HG02763 (cell line): ENCODE data around the gene MORC2.

Experiments
- ATAC-seq: cut with Tn5 transposase; IDR thresholded peaks from one replicate; pipeline ENCODE4 v1.9.1; 2021; ENCODE audit warnings: mild to moderate bottlenecking, moderate library complexity; ENCODE audit not compliant: unreplicated experiment

MORC2 gene

DNA sequence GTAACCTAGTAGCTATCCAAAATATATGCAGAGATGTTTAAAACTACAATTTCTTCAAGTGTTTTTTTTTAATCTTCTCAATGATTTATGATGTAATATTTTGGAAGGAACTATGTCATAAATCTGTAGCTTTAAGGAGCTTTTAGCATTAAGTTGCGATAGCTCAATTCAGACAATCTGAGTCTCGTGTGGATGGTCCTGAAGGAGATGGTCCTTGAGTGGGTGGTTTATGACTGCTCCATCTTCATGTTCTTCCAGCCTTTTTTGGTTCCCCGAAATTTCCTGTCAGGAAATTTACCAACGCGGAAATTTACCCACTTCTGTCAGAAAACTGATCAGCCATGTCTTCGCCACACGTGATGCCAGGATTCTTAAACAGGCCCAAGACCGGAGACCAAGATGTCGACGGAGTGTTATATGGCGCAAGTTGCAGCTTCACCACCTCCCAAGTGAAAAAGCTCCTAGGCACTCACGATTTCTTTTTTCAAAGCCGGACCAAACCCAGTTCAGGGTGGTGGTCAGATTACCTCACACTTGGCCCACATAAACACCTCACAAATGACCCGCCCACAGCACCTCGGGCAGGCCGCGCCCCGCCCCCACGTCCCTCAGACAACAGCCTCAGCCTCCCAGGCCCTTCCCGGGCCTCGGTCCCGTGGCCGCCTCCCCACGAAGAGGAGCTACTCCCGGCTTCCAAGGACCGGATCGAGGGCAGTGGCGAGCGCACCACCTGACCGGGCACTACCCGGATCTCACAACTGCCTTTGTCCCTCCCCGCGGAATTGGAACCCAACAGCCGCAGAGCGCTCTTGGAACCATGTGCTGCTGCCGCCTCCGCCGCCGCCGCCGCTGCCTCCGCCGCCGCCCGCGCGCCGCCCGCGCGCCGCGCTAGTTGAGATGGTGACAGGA is at the start of gene MORC2:
MORC2 (minus strand) TSS at position 760 of the 909 bp plus-strand sequence. CDS start 885 bp downstream, outside the sequence.
- no peak for ATAC-seq

GRCh38 chr22:31005535-31005934 is 37.0 kb upstream of the MORC2 start:
- ATAC-seq: no peak

GRCh38 chr22:31001124-31001770 is 32.7 kb upstream of the MORC2 start:
- no peak for ATAC-seq

- no peak for ATAC-seq
Observed at GRCh38 chr22:30998329-30998728, 29.8 kb upstream of the MORC2 start.

DNA sequence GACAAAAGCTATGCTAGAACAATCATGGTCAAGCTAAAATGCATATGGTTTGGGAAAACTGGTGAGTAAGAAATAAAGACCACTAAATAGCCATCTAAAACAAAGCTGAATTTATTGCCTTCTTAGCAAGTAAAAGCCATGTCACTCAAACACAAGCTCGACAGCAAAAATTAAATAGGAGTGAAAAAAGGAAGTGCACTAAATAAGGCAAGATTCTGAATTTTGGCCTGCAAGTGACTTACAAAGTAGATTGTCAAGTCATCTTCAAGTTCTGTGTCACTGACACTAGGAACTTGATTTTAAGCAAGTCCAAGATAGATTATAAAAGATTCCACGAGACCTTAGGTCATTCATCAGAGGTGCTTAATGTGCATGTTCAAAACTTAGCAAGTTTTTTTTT is 27.9 kb upstream of the MORC2 start:
- no peak for ATAC-seq

DNA sequence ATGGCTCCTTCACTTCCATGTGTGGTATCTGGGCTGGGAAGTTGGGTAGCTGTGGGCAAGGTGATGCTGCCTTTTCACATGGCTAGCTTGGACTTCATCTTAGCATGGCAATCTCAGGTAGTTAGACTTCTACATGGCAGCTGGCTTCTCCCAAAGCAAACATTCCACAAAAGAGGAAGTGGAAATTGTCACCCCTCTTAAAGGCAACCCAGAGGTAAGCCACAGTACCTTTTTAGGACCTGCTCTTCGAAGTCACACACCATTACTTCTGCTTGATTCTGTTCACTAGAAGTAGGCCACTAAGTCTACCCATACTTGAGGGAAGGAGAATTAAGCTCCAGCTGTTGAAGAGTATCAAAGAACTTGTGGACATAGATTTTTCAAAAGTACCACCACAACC is 26.4 kb upstream of the MORC2 start:
- ATAC-seq: no peak

DNA sequence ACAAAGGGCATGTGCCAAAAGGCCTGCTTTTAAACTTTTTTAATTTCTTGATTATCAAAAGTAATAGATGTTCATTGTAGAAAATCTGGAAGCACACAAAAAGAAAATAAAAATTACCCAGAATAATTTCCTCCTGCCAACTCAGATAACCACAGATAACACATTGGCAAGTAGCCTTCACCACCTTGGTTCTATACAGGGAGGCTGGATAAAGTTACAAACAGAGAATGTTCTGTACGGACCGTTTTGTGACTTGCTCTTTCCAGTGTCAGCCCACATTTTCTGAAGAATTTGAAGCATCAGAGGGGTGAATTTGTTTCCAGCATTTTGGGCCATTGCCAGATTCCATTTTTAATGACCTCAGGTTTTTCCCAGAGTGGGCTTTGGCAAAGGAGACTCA is 24.0 kb upstream of the MORC2 start:
- no peak for ATAC-seq

GRCh38 chr22:30990690-30991089 is 22.1 kb upstream of the MORC2 start:
- no peak for ATAC-seq

GRCh38 chr22:30989474-30989873 is 20.9 kb upstream of the MORC2 start:
- ATAC-seq: no peak

DNA sequence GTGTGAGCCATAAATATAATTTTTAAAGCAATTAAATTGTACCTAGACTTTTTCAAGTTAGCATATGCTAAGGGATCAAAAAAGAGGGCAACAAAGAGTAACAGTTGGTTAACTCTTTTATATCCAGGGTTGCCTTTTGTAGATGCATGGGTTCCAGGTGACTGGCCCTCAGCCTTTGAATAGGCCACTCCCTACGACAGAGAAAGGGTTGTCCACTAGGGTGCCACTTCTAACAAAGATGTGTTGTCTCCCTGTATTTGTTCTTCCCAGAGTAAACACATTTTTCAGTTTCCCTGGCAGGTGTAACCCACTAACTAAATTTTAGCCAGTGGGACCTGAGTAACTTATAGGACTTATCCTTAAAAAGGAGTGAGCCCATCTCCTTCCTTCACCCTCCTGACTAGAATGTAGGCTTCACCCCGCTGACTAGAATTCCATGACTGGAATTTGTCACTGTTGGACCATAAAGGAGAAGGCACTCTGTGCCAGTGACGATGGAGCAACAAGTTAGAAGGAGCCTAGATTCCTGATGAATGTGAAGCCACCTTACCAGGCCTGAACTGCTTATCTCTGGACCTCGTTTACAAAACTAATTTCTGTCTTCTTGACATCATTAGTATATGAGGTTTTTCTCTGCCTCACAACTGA is 17.1 kb upstream of the MORC2 start:
- no peak for ATAC-seq

DNA sequence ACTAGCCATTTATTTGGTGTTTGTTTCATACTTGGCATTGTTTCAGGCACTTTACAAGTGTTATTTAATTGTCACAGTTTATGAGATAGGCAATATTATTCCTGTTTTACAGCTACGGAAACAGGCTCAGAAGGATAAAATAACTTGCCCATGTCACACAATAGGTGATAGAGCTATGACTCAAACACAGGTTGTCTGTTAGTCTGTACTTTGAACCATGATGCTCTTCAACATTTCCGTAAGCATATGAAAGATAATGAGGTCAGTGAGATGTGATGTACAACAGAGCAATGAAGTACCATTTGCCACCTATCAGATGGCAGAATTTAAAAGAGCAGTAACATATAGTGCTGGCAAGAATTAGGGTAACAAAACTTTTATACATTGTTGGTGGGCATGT is 15.7 kb upstream of the MORC2 start:
- ATAC-seq: no peak

GRCh38 chr22:30982512-30982911 is 13.9 kb upstream of the MORC2 start:
- no peak for ATAC-seq

DNA sequence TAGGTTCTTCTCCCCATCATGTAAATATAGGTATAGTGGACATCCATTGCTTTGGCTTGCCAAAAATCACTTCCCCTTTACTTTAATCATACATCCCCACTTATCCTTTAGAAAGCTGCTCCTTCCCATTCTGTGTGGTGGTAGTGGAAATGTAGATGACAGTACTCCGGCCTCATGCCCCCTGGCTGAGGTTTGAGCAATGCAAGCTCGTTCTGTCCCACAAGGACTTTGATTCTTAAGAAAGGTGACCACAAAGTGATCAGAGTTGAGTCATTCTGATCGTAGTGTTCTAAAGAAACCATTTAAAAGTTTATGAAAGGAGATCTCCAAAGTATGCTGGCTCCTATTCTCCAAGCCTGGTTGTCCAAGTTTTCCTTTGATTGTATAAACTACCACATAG is 11.4 kb upstream of the MORC2 start:
- ATAC-seq: no peak

DNA sequence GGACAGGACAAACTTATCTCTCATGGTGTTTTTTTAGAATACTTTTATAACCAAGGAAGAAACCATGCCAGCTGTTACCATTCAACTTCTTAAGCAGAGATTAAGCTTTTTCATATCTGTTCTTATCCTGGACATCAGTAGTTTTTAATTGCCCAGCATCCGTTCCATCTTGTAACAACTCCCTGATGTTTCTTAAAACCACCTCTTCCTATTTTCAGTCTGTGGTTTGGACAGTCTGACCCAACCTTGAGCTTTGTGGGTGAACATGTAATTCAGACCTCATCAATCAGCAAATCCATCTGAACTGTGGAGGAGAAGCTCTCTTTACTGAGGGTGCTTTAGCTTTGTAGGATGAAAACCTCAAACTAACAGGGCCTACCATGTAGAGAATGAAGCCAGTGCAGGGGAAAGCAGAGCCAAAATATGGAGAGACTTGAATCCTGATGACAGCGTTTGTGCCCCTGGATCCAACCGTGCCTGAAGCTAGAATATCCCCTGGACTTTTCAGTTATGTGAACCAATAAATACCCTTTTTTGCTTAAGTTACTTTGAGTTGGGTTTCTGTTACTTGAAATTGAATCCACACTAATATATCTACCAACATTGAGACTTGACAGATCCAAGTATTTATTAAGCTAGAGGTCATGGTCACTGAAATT is 9.9 kb upstream of the MORC2 start:
- ATAC-seq: no peak

DNA sequence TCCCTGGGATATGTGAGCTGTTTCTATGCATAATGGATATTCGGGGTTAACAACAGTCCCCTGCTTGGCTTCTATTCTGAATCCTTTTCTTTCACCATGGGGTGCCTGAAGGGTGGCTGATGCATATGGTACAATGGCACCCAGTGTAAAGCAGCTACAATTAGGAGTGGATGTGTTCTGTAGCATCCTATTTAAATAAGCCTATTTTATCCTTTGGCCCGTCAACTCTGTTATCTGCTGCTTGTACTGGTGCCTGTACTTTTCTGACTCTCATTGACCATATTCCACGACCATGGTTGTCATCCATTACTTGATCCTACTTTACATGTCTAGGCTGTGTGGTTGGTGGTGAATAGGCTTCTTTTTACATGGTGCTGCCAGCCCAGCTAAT is 1.8 kb upstream of the MORC2 start:
- ATAC-seq: no peak

DNA sequence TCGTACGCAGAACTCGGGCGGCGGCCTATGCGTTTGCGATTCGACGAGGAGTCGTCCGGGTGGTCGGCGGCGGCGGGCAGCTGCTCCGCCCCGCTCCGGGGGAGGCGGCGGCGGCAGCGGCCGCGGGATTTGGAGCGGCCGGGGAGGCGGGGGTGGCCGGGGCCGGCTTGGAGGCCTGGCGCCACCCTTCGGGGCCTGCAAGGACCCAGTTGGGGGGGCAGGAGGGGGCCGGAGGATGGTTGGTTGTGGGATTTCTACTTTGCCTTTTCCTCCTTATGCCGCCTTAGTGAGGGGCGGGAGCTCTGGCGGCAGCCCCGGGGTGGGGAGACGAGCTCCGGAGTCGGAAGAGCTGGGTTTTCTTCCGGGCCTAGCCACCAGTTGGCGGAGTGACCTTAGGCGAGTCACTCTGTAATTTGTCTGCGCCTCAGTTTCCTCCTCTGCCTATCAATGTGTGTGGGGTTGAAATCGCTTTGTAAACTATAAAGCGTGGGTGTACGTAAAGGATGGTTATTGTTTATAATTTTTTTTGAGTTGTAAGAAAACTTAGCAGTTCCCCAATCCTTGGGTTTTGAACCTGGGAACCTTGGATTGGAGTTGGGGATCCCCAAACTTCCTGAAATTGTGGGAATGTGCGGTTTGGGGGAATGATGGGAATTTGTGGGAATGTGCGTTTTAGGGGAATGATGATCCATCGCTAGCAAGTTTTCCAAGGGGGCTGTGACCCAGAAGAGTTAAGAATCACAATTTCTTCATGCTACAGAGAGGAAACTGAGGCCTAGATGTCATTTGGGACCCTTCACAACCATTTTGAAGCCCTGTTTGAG is 1.2 kb upstream of the MORC2 start:
- peak; percentile 23 for ATAC-seq

DNA sequence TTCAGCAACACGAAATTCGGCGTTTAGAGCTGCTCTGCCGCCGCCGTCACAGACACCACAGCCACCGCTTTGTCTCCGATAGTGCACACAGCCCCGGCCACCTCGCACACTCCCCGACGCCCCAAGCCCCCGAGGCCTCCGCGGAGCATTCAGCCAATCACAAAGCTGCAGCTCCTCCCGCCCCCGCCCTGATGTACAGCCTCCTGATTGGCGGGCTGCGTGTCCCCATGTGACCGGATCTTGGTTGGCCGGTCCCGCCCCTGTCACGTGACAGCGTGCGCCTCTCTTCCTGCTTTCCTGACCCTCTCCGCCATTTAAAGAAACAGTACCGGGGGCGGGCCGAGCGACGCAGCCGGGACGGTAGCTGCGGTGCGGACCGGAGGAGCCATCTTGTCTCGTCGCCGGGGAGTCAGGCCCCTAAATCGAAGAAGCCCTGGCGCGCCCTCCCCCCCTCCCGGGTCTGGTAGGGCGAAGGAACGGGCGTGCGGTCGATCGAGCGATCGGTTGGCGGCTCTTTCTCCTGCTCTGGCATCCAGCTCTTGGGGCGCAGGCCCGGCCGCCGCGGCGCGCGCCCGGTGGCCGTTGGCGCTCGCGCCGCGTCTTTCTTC is 454 bp upstream of the MORC2 start, which contains the start of gene TUG1:
TUG1 (plus strand) TSS at position 342 of the 608 bp plus-strand sequence.
- peak; percentile 90 for ATAC-seq

DNA sequence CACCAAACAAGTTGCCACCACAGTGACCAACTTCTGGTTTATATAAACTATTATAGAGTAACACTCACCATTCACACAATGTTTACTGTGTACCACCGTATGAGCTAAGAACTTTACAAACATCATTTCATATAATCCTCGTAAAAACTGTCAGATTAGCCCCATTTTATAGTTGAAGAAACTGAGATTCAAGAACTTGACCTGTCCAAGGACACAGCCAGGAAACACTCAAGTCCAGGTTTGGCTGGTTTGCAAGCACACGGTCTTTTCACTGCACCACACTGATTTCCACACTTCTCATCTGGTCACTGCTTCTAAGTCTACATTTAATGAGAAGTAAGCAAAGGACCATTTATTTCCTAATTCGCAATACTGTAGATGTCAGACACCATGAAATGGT is 3.7 kb downstream of the MORC2 start:
- no peak for ATAC-seq

GRCh38 chr22:30955153-30955552 is 13.4 kb downstream of the MORC2 start:
- no peak for ATAC-seq

- no peak for ATAC-seq
Observed at GRCh38 chr22:30953206-30953605, 15.4 kb downstream of the MORC2 start.
